Stimulated activated CD4-positive, alpha-beta T cell treated with anti-CD3 and anti-CD28 coated beads, Interleukin-1b, Interleukin-23, amount 100 ng/mL, for 1 hour (primary cell): ENCODE measurements around the gene ARHGAP40.

Experiments used
- DNase-seq, 2 donors: peaks; one replicate each; pipeline ENCODE4 v3.0.0-alpha.2; 2020; ENCODE audit warnings: low read depth in 2 of 2

ARHGAP40 gene

DNA sequence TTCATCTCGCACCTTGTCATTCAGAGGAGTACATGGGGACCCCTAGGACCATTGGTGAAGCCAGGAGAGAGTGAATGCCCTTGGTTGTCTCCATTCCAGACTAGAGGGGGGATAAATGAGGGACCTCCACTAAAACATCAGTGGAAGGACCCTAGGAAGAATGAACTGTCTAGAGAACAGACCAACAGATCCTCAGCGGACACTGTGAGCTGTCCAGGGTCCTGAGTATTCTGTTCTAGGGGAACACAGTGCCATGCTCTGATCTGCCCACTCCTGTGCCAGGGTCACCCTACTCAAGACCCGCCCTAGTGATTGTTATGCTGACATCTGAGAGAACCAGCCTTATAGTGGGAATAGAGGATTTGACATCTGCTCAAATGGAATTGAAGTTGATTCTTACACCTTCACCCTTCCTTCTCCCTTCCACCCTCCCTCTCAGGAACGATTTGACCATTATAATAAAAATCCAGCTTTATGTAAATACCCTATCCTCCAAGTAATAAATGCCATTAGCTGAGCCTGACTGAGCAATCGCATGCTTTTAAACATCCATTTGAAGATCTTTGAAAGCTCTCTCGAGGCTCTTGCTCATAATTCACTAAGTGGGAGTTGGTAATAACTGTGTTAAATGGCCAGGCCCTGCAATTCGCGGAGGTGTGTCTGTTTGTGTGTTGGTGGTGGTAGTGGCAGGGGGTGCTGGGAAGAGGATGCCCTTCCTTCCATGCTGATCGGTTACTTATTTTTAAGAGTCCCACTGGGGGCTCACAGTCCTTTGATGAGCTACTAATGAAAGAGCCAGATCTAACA is 79.1 kb downstream of the ARHGAP40 start:
- no peak for DNase-seq

DNA sequence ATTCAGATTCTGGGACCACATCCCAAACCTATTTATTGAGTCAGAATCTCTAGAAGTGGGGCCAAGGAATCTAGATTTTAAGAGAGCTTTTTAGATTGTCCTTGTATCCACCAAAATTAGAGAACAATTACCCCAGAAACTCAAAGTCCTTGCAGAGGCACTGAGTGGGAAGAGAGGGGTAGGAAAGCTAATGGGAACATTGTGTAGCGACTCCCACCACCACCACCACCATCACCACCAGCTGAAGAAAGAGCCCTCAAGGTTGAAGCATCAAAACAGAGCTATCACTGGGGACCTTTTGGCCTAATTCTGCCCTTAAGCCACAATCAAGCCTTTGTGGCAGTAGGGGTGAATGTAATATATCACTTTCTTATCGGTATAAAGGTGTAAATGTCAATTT is 83.7 kb downstream of the ARHGAP40 start:
- no peak for DNase-seq

GRCh38 chr20:38685853-38686473 is 84.4 kb downstream of the ARHGAP40 start:
- DNase-seq: no peak

DNA sequence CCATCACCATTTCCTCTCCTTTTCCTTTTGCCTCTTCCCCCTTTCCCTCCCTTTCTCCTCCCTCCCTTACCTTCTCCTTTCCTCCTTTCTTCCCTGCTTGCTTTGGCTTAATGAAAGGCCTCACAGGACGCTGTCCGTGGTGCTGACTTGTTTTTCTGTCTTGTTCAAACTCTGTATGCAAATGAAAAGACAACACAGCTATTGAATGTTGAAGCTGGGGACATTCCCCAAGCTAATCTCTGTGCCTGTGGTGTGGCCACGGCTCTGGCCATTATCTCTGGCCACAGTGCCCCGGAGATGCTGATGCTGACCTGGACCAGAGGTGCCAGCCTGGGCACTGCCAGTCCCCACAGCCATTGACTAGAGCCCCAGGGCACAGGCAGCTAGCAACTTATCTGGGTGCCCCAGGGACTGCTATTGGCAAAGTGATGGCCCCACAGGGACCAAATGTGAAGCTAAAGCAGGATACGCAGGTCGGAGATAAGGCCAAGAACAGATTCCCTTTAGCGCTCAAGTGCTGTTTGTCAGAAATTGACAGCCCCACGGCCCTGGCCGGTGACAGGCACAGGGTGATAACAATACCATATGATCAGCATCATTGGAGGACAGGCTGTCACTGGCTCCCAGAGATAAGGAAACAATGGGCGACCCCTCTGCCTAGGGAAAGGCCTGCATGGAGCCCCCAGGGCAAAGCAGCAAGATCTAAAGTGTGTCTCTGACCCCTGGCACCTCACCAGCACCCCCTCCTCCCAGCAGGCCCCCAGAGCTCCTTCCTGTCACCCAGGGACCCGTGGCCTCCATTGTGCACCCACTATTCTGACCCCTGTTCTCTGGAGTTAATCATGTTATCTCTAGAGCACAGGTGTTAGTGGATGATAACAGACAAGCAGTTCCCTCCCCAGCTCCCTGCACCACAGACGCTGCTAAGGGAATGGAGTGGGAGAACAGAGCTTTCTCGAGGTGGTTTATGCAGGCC is 91.1 kb downstream of the ARHGAP40 start:
- peak in 1 of 2 donors; percentile 38 for DNase-seq

GRCh38 chr20:38697306-38697705 is 95.7 kb downstream of the ARHGAP40 start:
- no peak for DNase-seq

DNA sequence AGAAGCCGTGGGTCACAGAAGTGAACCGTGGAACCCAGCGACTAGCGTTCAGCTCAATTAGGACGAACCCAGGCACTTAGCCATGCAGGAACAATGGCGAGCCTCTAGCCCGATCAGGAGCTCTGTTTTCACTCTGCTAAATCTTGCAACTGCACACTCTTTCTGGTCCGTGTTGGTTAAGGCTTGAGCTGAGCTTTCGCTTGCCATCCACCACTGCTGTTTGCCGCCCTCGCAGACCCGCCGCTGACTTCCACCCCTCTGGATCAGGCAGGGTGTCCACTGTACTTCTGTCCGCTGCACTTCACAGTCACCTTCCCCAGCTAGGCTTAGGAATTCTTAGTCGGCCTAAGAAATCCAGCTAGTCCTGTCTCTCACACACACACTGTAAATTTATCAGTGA is 96.9 kb downstream of the ARHGAP40 start:
- DNase-seq: no peak

- DNase-seq: no peak
Measured at GRCh38 chr20:38700141-38700540, 98.5 kb downstream of the ARHGAP40 start.
